Mucosa of stomach (tissue), 1 donor: ENCODE measurements around the gene RESP18.
"Not testable (repeated sequence)": the region's sequence is repeated elsewhere in the genome, so short reads cannot be mapped to it uniquely, and the experiment has no call there.

Source experiments
- H3K27me3 ChIP-seq: one replicate; pipeline ENCODE4 v1.7.0; 2013; ENCODE audit warnings: mild to moderate bottlenecking, low read length; ENCODE audit not compliant: control insufficient read depth, insufficient read depth
- H3K36me3 ChIP-seq: one replicate; pipeline ENCODE4 v1.7.0; 2013; ENCODE audit warnings: low read length; ENCODE audit not compliant: control insufficient read depth, insufficient read depth
- H3K4me1 ChIP-seq: one replicate; pipeline ENCODE4 v1.7.0; 2013; ENCODE audit warnings: mild to moderate bottlenecking, low read length; ENCODE audit not compliant: control insufficient read depth, insufficient read depth
- H3K4me3 ChIP-seq: one replicate; pipeline ENCODE4 v1.7.0; 2013; ENCODE audit warnings: low read length
- H3K9ac ChIP-seq: one replicate; pipeline ENCODE4 v1.7.0; 2013; ENCODE audit warnings: mild to moderate bottlenecking, low read length, moderate library complexity
- H3K9me3 ChIP-seq: one replicate; pipeline ENCODE4 v1.7.0; 2013; ENCODE audit warnings: mild to moderate bottlenecking, low read length, moderate library complexity; ENCODE audit not compliant: control insufficient read depth
- donor health status: Pancreatic carcinoma.

Gene RESP18

GRCh38 chr2:219314804-219315468 is 17.6 kb downstream of the RESP18 start:
- no peak overlapping the region for H3K9ac ChIP-seq
- no peaks in the 10 kb centered on the region for H3K4me1 ChIP-seq
- no peaks in the 10 kb centered on the region for H3K9me3 ChIP-seq
- peaks cover 4% of the 10 kb centered on the region for H3K27me3 ChIP-seq
- H3K36me3 ChIP-seq: no peaks in the 10 kb centered on the region
- no peak overlapping the region for H3K4me3 ChIP-seq

GRCh38 chr2:219312683-219313263 is 19.8 kb downstream of the RESP18 start:
- peaks cover 22% of the 10 kb centered on the region for H3K27me3 ChIP-seq

GRCh38 chr2:219309278-219309677 is 23.3 kb downstream of the RESP18 start, which contains the start of gene PTPRN:
Gene PTPRN, minus strand, starts transcription at chr2:219309401. Its CDS starts 69 bp downstream, at chr2:219309332.
- Histone ChIP-seq H3K4me3 (no peak within 1 kb of the TSS), H3K9me3 (no peaks in the 10 kb centered on the region), H3K4me1 (no peaks in the 10 kb centered on the region), H3K27me3 (peaks cover 26% of the 10 kb centered on the region), H3K9ac (no peak within 1 kb of the TSS), H3K36me3 (no peaks in the 10 kb centered on the region)

More at GRCh38 chr2:219312683-219313263, 19.8 kb downstream of the RESP18 start:
- not testable (repeated sequence) for H3K9me3 ChIP-seq, H3K4me3 ChIP-seq, H3K36me3 ChIP-seq, H3K4me1 ChIP-seq, H3K9ac ChIP-seq

- Histone ChIP-seq H3K4me1 (no peaks in the 10 kb centered on the region), H3K9ac (no peak overlapping the region), H3K36me3 (no peaks in the 10 kb centered on the region), H3K27me3 (peaks cover 26% of the 10 kb centered on the region), H3K4me3 (no peak overlapping the region), H3K9me3 (no peaks in the 10 kb centered on the region)
These were observed 24.1 kb downstream of the RESP18 start for GRCh38 chr2:219308142-219309101.

GRCh38 chr2:219306047-219306446 is 26.5 kb downstream of the RESP18 start:
- peaks cover 40% of the 10 kb centered on the region for H3K27me3 ChIP-seq
- H3K36me3 ChIP-seq: no peaks in the 10 kb centered on the region
- no peaks in the 10 kb centered on the region for H3K4me1 ChIP-seq
- H3K9me3 ChIP-seq: no peaks in the 10 kb centered on the region
- no peak overlapping the region for H3K9ac ChIP-seq
- no peak overlapping the region for H3K4me3 ChIP-seq

- Histone ChIP-seq H3K9me3 (no peaks in the 10 kb centered on the region), H3K4me3 (no peak overlapping the region), H3K9ac (no peak overlapping the region), H3K27me3 (peaks cover 41% of the 10 kb centered on the region), H3K4me1 (no peaks in the 10 kb centered on the region), H3K36me3 (no peaks in the 10 kb centered on the region)
These were observed 28.3 kb downstream of the RESP18 start for GRCh38 chr2:219304223-219304622.

GRCh38 chr2:219302412-219302968 is 30.1 kb downstream of the RESP18 start:
- Histone ChIP-seq H3K9ac (no peak overlapping the region), H3K4me1 (peaks cover 6% of the 10 kb centered on the region), H3K9me3 (no peaks in the 10 kb centered on the region), H3K27me3 (peaks cover 33% of the 10 kb centered on the region), H3K36me3 (no peaks in the 10 kb centered on the region), H3K4me3 (no peak overlapping the region)

- Histone ChIP-seq H3K4me1 (peaks cover 9% of the 10 kb centered on the region), H3K9ac (no peak overlapping the region), H3K9me3 (no peaks in the 10 kb centered on the region), H3K4me3 (no peak overlapping the region), H3K27me3 (peaks cover 35% of the 10 kb centered on the region), H3K36me3 (no peaks in the 10 kb centered on the region)
These were observed 32.5 kb downstream of the RESP18 start for GRCh38 chr2:219300022-219300421.

GRCh38 chr2:219299372-219299760 is 33.2 kb downstream of the RESP18 start:
- Histone ChIP-seq H3K36me3 (no peaks in the 10 kb centered on the region), H3K27me3 (peaks cover 37% of the 10 kb centered on the region), H3K4me3 (no peak overlapping the region), H3K4me1 (peaks cover 15% of the 10 kb centered on the region), H3K9me3 (no peaks in the 10 kb centered on the region), H3K9ac (no peak overlapping the region)

- Histone ChIP-seq H3K27me3 (peaks cover 42% of the 10 kb centered on the region), H3K4me3 (no peak overlapping the region), H3K9me3 (no peaks in the 10 kb centered on the region), H3K4me1 (peaks cover 20% of the 10 kb centered on the region), H3K36me3 (no peaks in the 10 kb centered on the region), H3K9ac (no peak overlapping the region)
These were observed 33.7 kb downstream of the RESP18 start for GRCh38 chr2:219298759-219299371.

- H3K36me3 ChIP-seq: no peaks in the 10 kb centered on the region
- no peak overlapping the region for H3K4me3 ChIP-seq
- no peaks in the 10 kb centered on the region for H3K9me3 ChIP-seq
- peaks cover 20% of the 10 kb centered on the region for H3K4me1 ChIP-seq
- peaks cover 43% of the 10 kb centered on the region for H3K27me3 ChIP-seq
- no peak overlapping the region for H3K9ac ChIP-seq
These were observed 34.6 kb downstream of the RESP18 start for GRCh38 chr2:219297766-219298456.
